GM12874 (cell line): Measurements from ENCODE around the gene SH2D1B.

Experiments
- TF ChIP-seq, protein P1 (sequence below): IDR thresholded peaks from 2 replicates; pipeline ENCODE4 v1.5.1; 2011; ENCODE audit warnings: low read depth, mild to moderate bottlenecking, control low read depth, low read length, moderate library complexity; ENCODE audit not compliant: insufficient read depth

SH2D1B gene

DNA sequence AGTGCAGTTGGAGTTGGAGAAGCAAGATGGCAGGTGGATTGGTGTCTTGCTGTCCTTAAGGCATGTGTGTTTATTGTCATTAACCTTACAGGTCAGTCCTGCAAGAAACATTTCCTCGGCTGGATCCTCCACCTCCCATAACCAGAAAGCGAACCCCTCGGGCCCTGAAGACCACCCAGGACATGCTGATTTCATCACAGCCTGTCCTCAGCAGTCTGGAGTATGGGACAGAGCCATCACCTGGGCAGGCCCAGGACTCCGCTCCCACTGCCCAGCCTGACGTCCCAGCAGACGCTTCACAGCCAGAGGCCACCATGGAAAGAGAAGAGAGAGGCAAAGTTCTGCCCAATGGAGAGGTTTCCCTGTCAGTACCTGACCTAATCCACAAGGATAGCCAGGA, 28.8 kb downstream of the SH2D1B start:
- TF ChIP-seq, protein P1, sequence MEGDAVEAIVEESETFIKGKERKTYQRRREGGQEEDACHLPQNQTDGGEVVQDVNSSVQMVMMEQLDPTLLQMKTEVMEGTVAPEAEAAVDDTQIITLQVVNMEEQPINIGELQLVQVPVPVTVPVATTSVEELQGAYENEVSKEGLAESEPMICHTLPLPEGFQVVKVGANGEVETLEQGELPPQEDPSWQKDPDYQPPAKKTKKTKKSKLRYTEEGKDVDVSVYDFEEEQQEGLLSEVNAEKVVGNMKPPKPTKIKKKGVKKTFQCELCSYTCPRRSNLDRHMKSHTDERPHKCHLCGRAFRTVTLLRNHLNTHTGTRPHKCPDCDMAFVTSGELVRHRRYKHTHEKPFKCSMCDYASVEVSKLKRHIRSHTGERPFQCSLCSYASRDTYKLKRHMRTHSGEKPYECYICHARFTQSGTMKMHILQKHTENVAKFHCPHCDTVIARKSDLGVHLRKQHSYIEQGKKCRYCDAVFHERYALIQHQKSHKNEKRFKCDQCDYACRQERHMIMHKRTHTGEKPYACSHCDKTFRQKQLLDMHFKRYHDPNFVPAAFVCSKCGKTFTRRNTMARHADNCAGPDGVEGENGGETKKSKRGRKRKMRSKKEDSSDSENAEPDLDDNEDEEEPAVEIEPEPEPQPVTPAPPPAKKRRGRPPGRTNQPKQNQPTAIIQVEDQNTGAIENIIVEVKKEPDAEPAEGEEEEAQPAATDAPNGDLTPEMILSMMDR = no peak

DNA sequence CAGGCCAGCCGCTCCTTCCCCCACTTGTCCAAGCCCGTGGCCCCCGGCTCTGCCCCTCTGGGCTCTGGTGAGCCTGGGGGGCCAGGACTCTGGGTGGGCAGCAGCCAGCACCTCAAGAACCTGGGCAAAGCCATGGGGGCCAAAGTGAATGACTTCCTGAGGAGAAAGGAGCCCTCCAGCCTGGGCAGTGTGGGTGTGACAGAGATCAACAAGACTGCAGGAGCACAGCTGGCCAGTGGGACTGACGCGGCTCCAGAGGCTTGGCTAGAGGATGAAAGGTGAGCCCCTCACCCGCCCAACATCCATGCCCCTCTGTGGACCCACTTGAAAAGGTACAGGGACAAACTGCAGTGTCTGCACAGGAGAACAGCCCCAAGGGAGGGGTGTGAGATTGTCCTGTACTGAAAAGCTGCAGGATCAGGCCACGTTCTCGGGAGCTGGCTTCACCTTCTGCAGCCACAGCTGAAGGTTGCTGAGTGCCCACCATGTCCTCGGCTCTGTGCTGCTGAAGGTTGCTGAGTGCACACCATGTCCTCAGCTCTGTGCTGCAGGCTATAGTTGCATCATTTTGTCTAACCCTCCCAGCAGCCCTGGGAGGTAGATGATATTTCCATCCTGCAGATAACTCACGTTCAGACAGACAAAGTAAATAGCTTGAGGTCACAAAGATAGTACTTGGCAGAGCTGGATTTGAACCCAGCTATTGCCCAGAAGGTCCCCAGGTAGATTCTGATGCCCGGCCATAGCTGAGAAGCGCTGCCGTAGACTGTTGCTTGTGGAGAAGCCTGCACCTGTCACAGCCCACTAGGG, 29.8 kb downstream of the SH2D1B start:
- TF ChIP-seq, protein P1 = no peak

- TF ChIP-seq, protein P1 = no peak
Observed at GRCh38 chr1:162381383-162381782, 30.6 kb downstream of the SH2D1B start, which contains the start of gene C1orf226. Gene C1orf226, plus strand, starts transcription at chr1:162381728. Its CDS starts 174 bp downstream, at chr1:162381902.

GRCh38 chr1:162380061-162380846, 31.7 kb downstream of the SH2D1B start:
- TF ChIP-seq, protein P1 = no peak

DNA sequence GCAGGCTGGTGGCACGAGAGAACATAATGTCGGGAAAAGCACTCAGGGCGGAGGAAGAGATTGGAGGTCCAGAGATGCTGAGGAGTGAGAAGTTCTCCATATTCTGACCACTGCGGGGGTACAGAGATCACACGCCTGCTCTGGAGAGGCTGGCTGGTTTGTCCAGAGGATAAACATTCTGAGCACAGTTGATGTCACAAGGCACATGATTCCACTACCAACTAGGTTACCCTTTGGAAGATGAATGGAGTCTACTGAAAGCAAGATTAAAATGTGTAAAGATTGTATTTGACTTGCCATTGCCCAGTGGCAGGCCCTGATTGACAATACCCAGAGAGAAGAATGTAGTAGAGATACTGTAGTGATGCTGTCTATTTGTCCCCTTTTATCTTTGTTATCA, 35.2 kb downstream of the SH2D1B start, which contains the start of gene SPATA46:
Gene SPATA46 (minus strand): TSS at position 164 of the 400 bp plus-strand sequence. CDS start 64 bp downstream, at position 100.
- TF ChIP-seq, protein P1 = no peak

DNA sequence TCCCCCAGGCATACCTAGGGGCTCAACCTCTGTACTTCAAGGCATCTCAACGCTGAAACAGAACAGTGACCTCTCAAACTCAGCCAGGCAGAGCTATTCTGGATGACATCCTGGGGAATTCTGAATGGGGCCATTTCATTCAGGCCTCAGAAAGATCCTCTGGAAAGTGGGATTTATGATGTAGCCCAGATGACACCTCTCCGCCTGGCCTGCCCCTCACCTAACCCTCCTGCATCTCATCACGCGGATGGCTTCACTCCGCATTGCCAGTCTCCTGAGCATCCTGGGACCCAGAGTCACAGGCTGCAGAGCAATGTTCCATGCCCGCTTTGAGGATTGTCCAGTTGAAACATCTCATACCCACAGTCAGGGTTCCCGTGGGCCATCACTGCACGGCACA, 36.5 kb downstream of the SH2D1B start:
- TF ChIP-seq, protein P1 = no peak

GRCh38 chr1:162374406-162374805, 37.5 kb downstream of the SH2D1B start:
- TF ChIP-seq, protein P1 = no peak
